ENCODE results near the gene LYZL4. TPM values are rescaled to one million over a fixed set of nuclear protein-coding genes. Genes with fewer than 3 reads are reported as not detected.

LYZL4 gene
- total and polyA plus RNA-seq, 12 donors, result not detected

DNA sequence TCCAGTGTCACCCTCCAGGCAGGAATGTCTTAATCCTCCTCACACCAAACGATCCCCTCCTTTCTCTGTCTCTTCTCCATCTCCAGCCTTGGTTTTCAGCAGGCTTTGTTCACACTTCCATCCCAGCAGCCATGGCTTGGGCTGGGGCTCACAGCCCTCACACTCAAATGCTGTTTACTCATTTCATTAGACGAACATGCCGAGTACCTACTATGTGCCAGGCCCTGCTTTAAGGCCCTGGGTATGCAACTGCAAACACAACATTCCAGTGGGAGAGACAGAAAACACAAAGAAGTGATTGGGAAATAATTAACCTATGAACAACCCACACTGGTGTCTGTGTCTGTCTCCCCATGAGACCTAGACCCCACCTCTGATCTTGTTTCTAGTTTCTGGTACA, 43.9 kb downstream of the LYZL4 start:
- Histone ChIP-seq H3K27me3 (no peaks in the 10 kb centered on the region), H3K36me3 (replicated peaks in 1 of 2) (no peaks in the 10 kb centered on the region), H3K9me3 (replicated peaks in 1 of 3) (no peaks in the 10 kb centered on the region), H3K27ac (no peak overlapping the region), H3K4me3 (no peak overlapping the region), H3K4me1 (replicated peaks in 1 of 2) (peaks cover 0 to 4% of the 10 kb centered on the region in 2 donors)
- intact Hi-C loops (cut with DNase I), result no loop called here
- DNase-seq, result no peak
- TF ChIP-seq POLR2A (IDR thresholded peaks at IDR 0.05), result no peak
- no peak for TF ChIP-seq CTCF (IDR thresholded peaks at IDR 0.05)
- 42 to 65% (median 58%) methylated on average over 3 of the region's 3 CpGs for WGBS, 4 donors

DNA sequence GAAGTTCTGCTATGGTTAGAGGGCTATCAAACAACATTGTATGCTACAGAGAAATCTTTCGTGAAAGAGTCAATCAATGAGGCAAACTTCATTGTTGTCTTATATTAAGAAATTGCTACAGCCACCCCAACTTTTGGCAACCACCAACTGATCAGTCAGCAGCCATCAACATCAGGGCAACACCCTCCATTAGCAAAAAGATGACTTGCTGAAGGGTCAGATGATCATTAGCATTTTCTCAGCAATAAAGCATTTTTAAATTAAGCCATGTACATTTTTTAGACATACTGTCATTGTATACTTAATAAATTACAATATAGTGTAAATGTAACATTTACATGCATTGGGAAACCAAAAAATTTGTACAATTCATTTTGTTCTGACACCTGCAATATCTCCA, 53.1 kb downstream of the LYZL4 start:
- intact Hi-C loops (cut with DNase I), result no loop called here
- DNase-seq, result no peak
- H3K27ac ChIP-seq, result no peak overlapping the region
- H3K4me3 ChIP-seq, result no peak overlapping the region
- H3K36me3 ChIP-seq (replicated peaks in 1 of 2), result no peaks in the 10 kb centered on the region
- TF ChIP-seq CTCF (IDR thresholded peaks at IDR 0.05), result no peak
- TF ChIP-seq POLR2A (IDR thresholded peaks at IDR 0.05), result no peak
- H3K27me3 ChIP-seq, result no peaks in the 10 kb centered on the region
- no peaks in the 10 kb centered on the region for H3K4me1 ChIP-seq (replicated peaks in 1 of 2)
- 59 to 81% (median 73%) methylated on average over 1 of the region's 1 CpG for WGBS, 4 donors
- no peaks in the 10 kb centered on the region for H3K9me3 ChIP-seq (replicated peaks in 1 of 3)

- Histone ChIP-seq H3K4me1 (replicated peaks in 1 of 2) (no peaks in the 10 kb centered on the region), H3K4me3 (no peak overlapping the region), H3K27me3 (no peaks in the 10 kb centered on the region), H3K36me3 (replicated peaks in 1 of 2) (no peaks in the 10 kb centered on the region), H3K9me3 (replicated peaks in 1 of 3) (no peaks in the 10 kb centered on the region), H3K27ac (no peak overlapping the region)
- TF ChIP-seq POLR2A (IDR thresholded peaks at IDR 0.05) (no peak), CTCF (IDR thresholded peaks at IDR 0.05) (no peak)
- DNase-seq, result no peak
- intact Hi-C loops (cut with DNase I), result no loop called here
Measured at GRCh38 chr3:42355612-42356011, 54.8 kb downstream of the LYZL4 start.

GRCh38 chr3:42353631-42354030, 56.8 kb downstream of the LYZL4 start:
- intact Hi-C loops (cut with DNase I), result no loop called here
- H3K4me3 ChIP-seq, result no peak overlapping the region
- no peaks in the 10 kb centered on the region for H3K9me3 ChIP-seq (replicated peaks in 1 of 3)
- H3K36me3 ChIP-seq (replicated peaks in 1 of 2), result no peaks in the 10 kb centered on the region
- no peak overlapping the region for H3K27ac ChIP-seq
- no peaks in the 10 kb centered on the region for H3K4me1 ChIP-seq (replicated peaks in 1 of 2)
- no peaks in the 10 kb centered on the region for H3K27me3 ChIP-seq
- TF ChIP-seq CTCF (IDR thresholded peaks at IDR 0.05), result no peak
- TF ChIP-seq POLR2A (IDR thresholded peaks at IDR 0.05), result no peak
- DNase-seq, result no peak
